GM12873 (cell line): Measurements from ENCODE around the gene STN1.

Experiments
- CTCF ChIP-seq: IDR thresholded peaks from 2 replicates; pipeline ENCODE4 v1.5.1; 2012; ENCODE audit warnings: low read depth, mild to moderate bottlenecking, moderate library complexity, low read length, control low read depth; ENCODE audit not compliant: insufficient read depth; ENCODE audit errors: missing control alignments

Gene STN1

GRCh38 chr10:103905441-103905840 is 12.5 kb downstream of the STN1 start:
- no peak for TF ChIP-seq CTCF

GRCh38 chr10:103901299-103901698 is 16.7 kb downstream of the STN1 start:
- no peak for TF ChIP-seq CTCF

GRCh38 chr10:103899312-103899711 is 18.7 kb downstream of the STN1 start:
- TF ChIP-seq CTCF = no peak

GRCh38 chr10:103897241-103897774 is 20.7 kb downstream of the STN1 start:
- TF ChIP-seq CTCF = no peak

GRCh38 chr10:103896225-103896624 is 21.8 kb downstream of the STN1 start:
- no peak for TF ChIP-seq CTCF

GRCh38 chr10:103895411-103896186 is 22.4 kb downstream of the STN1 start:
- TF ChIP-seq CTCF = no peak

GRCh38 chr10:103894441-103894864 is 23.5 kb downstream of the STN1 start:
- TF ChIP-seq CTCF = no peak
